Measurements from ENCODE around the gene HK1.
A peak's percentile ranks its signal among the peaks of the same experiment; 100 is the strongest.

- TF ChIP-seq CTCF (IDR thresholded peaks at IDR 0.05; ENCODE audit: low read depth, low read length, missing input control) (no peak), YY1 (IDR thresholded peaks at IDR 0.05) (no peak), NR2F2 (IDR thresholded peaks at IDR 0.05) (no peak), SP1 (IDR thresholded peaks at IDR 0.05) (peak; percentile 54), GABPA (IDR thresholded peaks at IDR 0.05 in 1 of 2, conservative IDR thresholded peaks at IDR 0.05 in 1 of 2) (no peak), REST (IDR thresholded peaks at IDR 0.05) (no peak), TAF1 (conservative IDR thresholded peaks at IDR 0.05) (no peak), MAX (IDR thresholded peaks at IDR 0.05) (no peak), FOXA1 (IDR thresholded peaks at IDR 0.05) (no peak)
These were observed 173.0 kb downstream of the HK1 start, which contains the start of gene TSPAN15 for GRCh38 chr10:69451209-69451783.

Data from liver (tissue), 3 donors.